Measurements from ENCODE around the gene NHERF2.

DNA sequence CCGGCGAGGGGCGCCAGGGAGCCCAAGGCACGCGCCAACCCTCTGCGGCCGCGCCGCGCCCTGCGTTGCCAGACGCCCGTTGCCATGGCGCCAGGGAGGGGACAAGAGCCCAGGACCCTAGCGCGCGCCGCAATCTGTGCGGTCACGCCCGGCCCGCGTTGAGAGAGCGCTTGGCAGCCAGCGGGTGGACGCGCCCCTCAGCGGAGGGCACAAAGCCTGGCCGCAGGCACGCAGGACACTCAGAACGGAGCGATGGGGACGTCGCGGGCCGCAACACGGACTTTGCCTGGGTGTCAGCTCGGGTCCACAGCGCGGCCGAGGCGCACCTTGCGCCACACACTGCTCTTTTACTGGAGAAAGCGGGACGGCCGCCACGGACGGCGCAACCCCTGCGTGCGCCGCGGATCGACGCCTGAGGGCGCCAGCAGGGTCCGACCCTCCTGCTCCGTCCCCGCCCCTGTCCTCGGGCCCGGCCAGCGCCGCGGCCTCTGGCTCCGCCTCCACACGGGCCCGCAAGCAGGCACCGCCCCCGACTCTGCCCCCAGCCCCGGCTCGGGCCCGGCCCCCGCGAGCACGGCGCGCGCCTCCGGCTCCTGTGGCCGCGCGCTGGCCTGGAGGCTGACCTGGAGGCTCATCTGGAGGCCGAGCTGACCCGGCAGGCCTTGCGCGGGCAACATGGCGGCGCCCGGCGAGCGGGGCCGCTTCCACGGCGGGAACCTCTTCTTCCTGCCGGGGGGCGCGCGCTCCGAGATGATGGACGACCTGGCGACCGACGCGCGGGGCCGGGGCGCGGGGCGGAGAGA is 43.0 kb upstream of the NHERF2 start, which contains the start of gene GFER:
- TF ChIP-seq, protein P1, sequence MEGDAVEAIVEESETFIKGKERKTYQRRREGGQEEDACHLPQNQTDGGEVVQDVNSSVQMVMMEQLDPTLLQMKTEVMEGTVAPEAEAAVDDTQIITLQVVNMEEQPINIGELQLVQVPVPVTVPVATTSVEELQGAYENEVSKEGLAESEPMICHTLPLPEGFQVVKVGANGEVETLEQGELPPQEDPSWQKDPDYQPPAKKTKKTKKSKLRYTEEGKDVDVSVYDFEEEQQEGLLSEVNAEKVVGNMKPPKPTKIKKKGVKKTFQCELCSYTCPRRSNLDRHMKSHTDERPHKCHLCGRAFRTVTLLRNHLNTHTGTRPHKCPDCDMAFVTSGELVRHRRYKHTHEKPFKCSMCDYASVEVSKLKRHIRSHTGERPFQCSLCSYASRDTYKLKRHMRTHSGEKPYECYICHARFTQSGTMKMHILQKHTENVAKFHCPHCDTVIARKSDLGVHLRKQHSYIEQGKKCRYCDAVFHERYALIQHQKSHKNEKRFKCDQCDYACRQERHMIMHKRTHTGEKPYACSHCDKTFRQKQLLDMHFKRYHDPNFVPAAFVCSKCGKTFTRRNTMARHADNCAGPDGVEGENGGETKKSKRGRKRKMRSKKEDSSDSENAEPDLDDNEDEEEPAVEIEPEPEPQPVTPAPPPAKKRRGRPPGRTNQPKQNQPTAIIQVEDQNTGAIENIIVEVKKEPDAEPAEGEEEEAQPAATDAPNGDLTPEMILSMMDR (conservative IDR thresholded peaks at IDR 0.05; ENCODE audit: low read depth in 2 of 2), result peak; percentile 32 to 56; a peak in 2 of 4 replicates
- TF ChIP-seq EZH2phosphoT487 (IDR thresholded peaks at IDR 0.05; ENCODE audit: unreplicated experiment) (no peak), EZH2 (IDR thresholded peaks at IDR 0.05; ENCODE audit: low read depth, unreplicated experiment) (no peak), POLR2AphosphoS5 (IDR thresholded peaks at IDR 0.05; ENCODE audit: low read depth) (peak; percentile 60), CREB1 (CRISPR knock-in tag; IDR thresholded peaks at IDR 0.05; ENCODE audit: low read depth) (peak; percentile 37; the same call in 1 of the 2 replicates)
- TF ChIP-seq, protein P2, sequence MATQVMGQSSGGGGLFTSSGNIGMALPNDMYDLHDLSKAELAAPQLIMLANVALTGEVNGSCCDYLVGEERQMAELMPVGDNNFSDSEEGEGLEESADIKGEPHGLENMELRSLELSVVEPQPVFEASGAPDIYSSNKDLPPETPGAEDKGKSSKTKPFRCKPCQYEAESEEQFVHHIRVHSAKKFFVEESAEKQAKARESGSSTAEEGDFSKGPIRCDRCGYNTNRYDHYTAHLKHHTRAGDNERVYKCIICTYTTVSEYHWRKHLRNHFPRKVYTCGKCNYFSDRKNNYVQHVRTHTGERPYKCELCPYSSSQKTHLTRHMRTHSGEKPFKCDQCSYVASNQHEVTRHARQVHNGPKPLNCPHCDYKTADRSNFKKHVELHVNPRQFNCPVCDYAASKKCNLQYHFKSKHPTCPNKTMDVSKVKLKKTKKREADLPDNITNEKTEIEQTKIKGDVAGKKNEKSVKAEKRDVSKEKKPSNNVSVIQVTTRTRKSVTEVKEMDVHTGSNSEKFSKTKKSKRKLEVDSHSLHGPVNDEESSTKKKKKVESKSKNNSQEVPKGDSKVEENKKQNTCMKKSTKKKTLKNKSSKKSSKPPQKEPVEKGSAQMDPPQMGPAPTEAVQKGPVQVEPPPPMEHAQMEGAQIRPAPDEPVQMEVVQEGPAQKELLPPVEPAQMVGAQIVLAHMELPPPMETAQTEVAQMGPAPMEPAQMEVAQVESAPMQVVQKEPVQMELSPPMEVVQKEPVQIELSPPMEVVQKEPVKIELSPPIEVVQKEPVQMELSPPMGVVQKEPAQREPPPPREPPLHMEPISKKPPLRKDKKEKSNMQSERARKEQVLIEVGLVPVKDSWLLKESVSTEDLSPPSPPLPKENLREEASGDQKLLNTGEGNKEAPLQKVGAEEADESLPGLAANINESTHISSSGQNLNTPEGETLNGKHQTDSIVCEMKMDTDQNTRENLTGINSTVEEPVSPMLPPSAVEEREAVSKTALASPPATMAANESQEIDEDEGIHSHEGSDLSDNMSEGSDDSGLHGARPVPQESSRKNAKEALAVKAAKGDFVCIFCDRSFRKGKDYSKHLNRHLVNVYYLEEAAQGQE (IDR thresholded peaks at IDR 0.05; ENCODE audit: unreplicated experiment), result no peak
